H1 (cell line): Measurements from ENCODE around the gene CRABP1. TPM values are rescaled to one million over a fixed set of nuclear protein-coding genes. Genes with fewer than 3 reads are reported as not detected.

Experiments
- CTCF ChIA-PET: fragments of 300-600 bp; sonication (Branson Sonifier 250); formaldehyde crosslinking; loops from one replicate; lab custom pipeline; 2021; ENCODE audit not compliant: partially characterized antibody; lab: Charles Lee
- POLR2A ChIA-PET: fragments of 300-600 bp; sonication (Branson Sonifier 250); formaldehyde crosslinking; loops from one replicate; lab custom pipeline; 2021; ENCODE audit warnings: inconsistent platforms; ENCODE audit not compliant: partially characterized antibody; lab: Charles Lee
- DNase-seq, 2 experiments: peaks; one replicate each; pipeline versions ENCODE4 v3.0.0 to v3.0.0-alpha.2; 2010 to 2022; ENCODE audit warnings: low spot score in 2 of 2, low read depth in 1 of 2, mixed read lengths in 1 of 2
- FAIRE-seq: peaks from 2 replicates; lab custom pipeline; 2011; peaks lifted over from hg19 to GRCh38; lab: Jason Lieb, UNC
- H2AFZ ChIP-seq: 2 replicates; pipeline ENCODE4 v1.8.1; 2012; ENCODE audit warnings: low read length, inconsistent platforms
- H2AK5ac ChIP-seq: 2 replicates; pipeline ENCODE4 v1.6.1; 2013; ENCODE audit warnings: low read depth, low read length
- H2BK120ac ChIP-seq: replicated peaks from 2 replicates; pipeline ENCODE3; 2013; ENCODE audit warnings: low read depth, low read length, inconsistent platforms
- H2BK12ac ChIP-seq: 2 replicates; pipeline ENCODE4 v1.6.1; 2013; ENCODE audit warnings: low read depth, low read length
- H2BK15ac ChIP-seq: 2 replicates; pipeline ENCODE4 v1.6.1; 2013; ENCODE audit warnings: low read length
- H2BK20ac ChIP-seq: 2 replicates; pipeline ENCODE4 v1.6.1; 2013; ENCODE audit warnings: low read length
- H2BK5ac ChIP-seq: 2 replicates; pipeline ENCODE4 v1.6.1; 2013; ENCODE audit warnings: low read depth, low read length
- H3K14ac ChIP-seq: 2 replicates; pipeline ENCODE4 v1.6.1; 2013; ENCODE audit warnings: inconsistent platforms; ENCODE audit not compliant: insufficient read length
- H3K18ac ChIP-seq: 2 replicates; pipeline ENCODE4 v1.6.1; 2013; ENCODE audit warnings: low read length; ENCODE audit errors: extremely low read depth
- H3K23ac ChIP-seq: 2 replicates; pipeline ENCODE4 v1.6.1; 2013; ENCODE audit warnings: inconsistent platforms; ENCODE audit not compliant: insufficient read length
- H3K23me2 ChIP-seq: 2 replicates; pipeline ENCODE4 v1.6.1; 2013; ENCODE audit warnings: low read depth, low read length
- H3K27ac ChIP-seq: 2 replicates; pipeline ENCODE4 v1.6.1; 2011; ENCODE audit warnings: low read depth, low read length, inconsistent platforms
- H3K27me3 ChIP-seq, 4 experiments: replicated peaks in 1 of 4; 1 replicate in 1 of 4; 2 replicates in 3 of 4; pipeline versions ENCODE4 v1.6.1 to v1.8.1; 2011 to 2013; ENCODE audit warnings: low read length in 3 of 4, mild to moderate bottlenecking in 3 of 4, inconsistent platforms in 2 of 4, mixed read lengths in 2 of 4, moderate library complexity in 1 of 4; ENCODE audit not compliant: control insufficient read depth in 3 of 4, insufficient read depth in 3 of 4; ENCODE audit errors: extremely low read depth in 1 of 4
- H3K36me3 ChIP-seq, 4 experiments: 2 replicates each; pipeline versions ENCODE4 v1.6.1 to v1.8.1; 2011 to 2013; ENCODE audit warnings: mild to moderate bottlenecking in 4 of 4, low read length in 3 of 4, moderate library complexity in 2 of 4, control low read depth in 1 of 4, inconsistent platforms in 1 of 4; ENCODE audit not compliant: insufficient read depth in 4 of 4, control insufficient read depth in 2 of 4
- H3K4ac ChIP-seq: replicated peaks from 2 replicates; pipeline ENCODE3; 2013; ENCODE audit warnings: low read length, low read depth, mixed read lengths, inconsistent platforms; ENCODE audit not compliant: insufficient read length
- H3K4me1 ChIP-seq, 4 experiments: replicated peaks in 1 of 4; 1 replicate in 1 of 4; 2 replicates in 3 of 4; pipeline versions ENCODE4 v1.6.1 to v1.8.1; 2011 to 2013; ENCODE audit warnings: low read length in 3 of 4, inconsistent platforms in 2 of 4, mixed read lengths in 1 of 4; ENCODE audit not compliant: insufficient read depth in 4 of 4, control insufficient read depth in 3 of 4
- H3K4me2 ChIP-seq, 2 experiments: 2 replicates each; pipeline versions ENCODE4 v1.6.1 to v1.8.1; 2011 to 2013; ENCODE audit warnings: low read depth in 2 of 2, low read length in 2 of 2, control low read depth in 1 of 2, inconsistent platforms in 1 of 2, mild to moderate bottlenecking in 1 of 2; ENCODE audit not compliant: insufficient read depth in 1 of 2
- H3K4me3 ChIP-seq, 4 experiments: fragments of 200-600, 300-600 bp in 1 of 4; sonication (generic), shearing (Covaris generic), sonication (Bioruptor Twin) in 1 of 4; 2 replicates each; pipeline versions ENCODE4 v1.5.1 to v1.8.1; 2011 to 2016; ENCODE audit warnings: low read length in 4 of 4, low read depth in 3 of 4, control low read depth in 2 of 4, inconsistent platforms in 2 of 4, mild to moderate bottlenecking in 2 of 4, mixed read lengths in 1 of 4, moderate library complexity in 1 of 4; ENCODE audit not compliant: insufficient read depth in 2 of 4; ENCODE audit errors: extremely low read depth in 1 of 4
- H3K56ac ChIP-seq: replicated peaks from 2 replicates; pipeline ENCODE3; 2013; ENCODE audit warnings: low read depth, mild to moderate bottlenecking, mixed read lengths, low read length, inconsistent platforms; ENCODE audit not compliant: insufficient read length
- H3K79me1 ChIP-seq: 2 replicates; pipeline ENCODE4 v1.6.1; 2013; ENCODE audit warnings: low read depth, low read length, control low read depth
- H3K79me2 ChIP-seq, 2 experiments: 2 replicates each; pipeline versions ENCODE4 v1.6.1 to v1.8.1; 2012 to 2013; ENCODE audit warnings: low read length in 2 of 2, mild to moderate bottlenecking in 2 of 2, inconsistent platforms in 1 of 2; ENCODE audit not compliant: insufficient read depth in 2 of 2, control insufficient read depth in 1 of 2
- H3K9ac ChIP-seq, 4 experiments: replicated peaks in 1 of 4; 1 replicate in 1 of 4; 2 replicates in 3 of 4; pipeline versions ENCODE4 v1.6.1 to v1.8.1; 2011 to 2013; ENCODE audit warnings: low read depth in 3 of 4, low read length in 3 of 4, control low read depth in 2 of 4, mild to moderate bottlenecking in 2 of 4, moderate library complexity in 2 of 4, inconsistent platforms in 1 of 4; ENCODE audit errors: extremely low read depth in 1 of 4
- H3K9me3 ChIP-seq, 2 experiments: 2 replicates each; pipeline versions ENCODE4 v1.6.1 to v1.8.1; 2012 to 2013; ENCODE audit warnings: mild to moderate bottlenecking in 2 of 2, moderate library complexity in 2 of 2, control low read depth in 1 of 2, inconsistent platforms in 1 of 2, low read depth in 1 of 2, low read length in 1 of 2, mixed read lengths in 1 of 2; ENCODE audit not compliant: insufficient read depth in 2 of 2
- H4K20me1 ChIP-seq, 2 experiments: replicated peaks in 1 of 2; 2 replicates each; pipeline versions ENCODE3 to v1.8.1; 2011 to 2013; ENCODE audit warnings: inconsistent platforms in 2 of 2, low read length in 2 of 2, mild to moderate bottlenecking in 1 of 2; ENCODE audit not compliant: insufficient read depth in 2 of 2, control insufficient read depth in 1 of 2
- H4K5ac ChIP-seq: 2 replicates; pipeline ENCODE4 v1.6.1; 2013; ENCODE audit warnings: low read length, low read depth, mixed read lengths, inconsistent platforms; ENCODE audit not compliant: insufficient read length
- H4K8ac ChIP-seq: 2 replicates; pipeline ENCODE4 v1.8.0; 2013; ENCODE audit warnings: mild to moderate bottlenecking, moderate library complexity, low read length, inconsistent platforms; ENCODE audit not compliant: insufficient read depth; ENCODE audit errors: extremely low read depth
- H4K91ac ChIP-seq: replicated peaks from 2 replicates; pipeline ENCODE3; 2013; ENCODE audit warnings: low read length, mixed read lengths, inconsistent platforms; ENCODE audit not compliant: insufficient read length
- BACH1 ChIP-seq: IDR thresholded peaks from 2 replicates; pipeline ENCODE4 v1.6.1; 2012; ENCODE audit warnings: low read length, improper control_type of control experiment
- HDAC2 ChIP-seq, 2 experiments: fragments of 300-600 bp in 1 of 2; sonication (generic) in 1 of 2; IDR thresholded peaks; 2 replicates each; pipeline ENCODE4 v1.6.1; 2011 to 2012; ENCODE audit warnings: low read depth in 2 of 2, low read length in 2 of 2, mild to moderate bottlenecking in 2 of 2, moderate library complexity in 2 of 2, borderline replicate concordance in 1 of 2, inconsistent platforms in 1 of 2
- KDM4A ChIP-seq: IDR thresholded peaks from one replicate; pipeline ENCODE4 v1.7.1; 2012; ENCODE audit warnings: low read depth, mild to moderate bottlenecking, moderate library complexity, low read length, inconsistent platforms; ENCODE audit not compliant: severe bottlenecking
- SIRT6 ChIP-seq: IDR thresholded peaks from one replicate; pipeline ENCODE4 v1.7.1; 2012; ENCODE audit warnings: low read length, inconsistent platforms
- TAF7 ChIP-seq: optimal IDR thresholded peaks from 2 replicates; pipeline ENCODE3; 2011; ENCODE audit warnings: low read depth, mild to moderate bottlenecking, inconsistent platforms, low read length, moderate library complexity, borderline replicate concordance
- WGBS, 2 experiments: shearing (Covaris generic) in 1 of 2; methylation state at CpG; one replicate each; pipeline versions ENCODE4 v1.1.6 to v1.1.7; 2013 to 2015; ENCODE audit warnings: low lambda C conversion rate in 2 of 2, mixed read lengths in 2 of 2, inconsistent platforms in 1 of 2, low coverage in 1 of 2, missing lambda C conversion rate in 1 of 2; ENCODE audit not compliant: insufficient replicate concordance in 2 of 2, insufficient coverage in 1 of 2, insufficient read length in 1 of 2; ENCODE audit errors: extremely low coverage in 1 of 2, missing lambda C conversion rate in 1 of 2; 5-methylcytosine and 5-hydroxymethylcytosine counted together
- polyA plus RNA-seq, 7 experiments: library from polyadenylated mRNA; depleted of rRNA in 3 of 7; stranded (reverse) in 5 of 7; unstranded in 2 of 7; fragments of >200 nt in 5 of 7; fragments of 200-250 nt in 2 of 7; gene quantifications; 1 replicate in 5 of 7; 2 replicates in 1 of 7; 4 replicates in 1 of 7; pipeline versions ENCODE4 v1.2.1 to v1.2.3, GENCODE V29; 2011 to 2013; ENCODE audit warnings: missing spikeins in 2 of 7, mixed read lengths in 2 of 7
- total RNA-seq: library from RNA; stranded (reverse); fragmentation: NEBNext Ultra II Directional; extraction: Animal tissue kit (Norgen Biotek cat#: 25700); gene quantifications from 2 replicates; pipeline ENCODE4 v1.2.1, GENCODE V29; 2021

The CRABP1 gene
- total and polyA plus RNA-seq, 2 of the 8 experiments (the other 6 are each of a cell fraction or from before 2014, with no cell fraction given), result 385 to 655 TPM

DNA sequence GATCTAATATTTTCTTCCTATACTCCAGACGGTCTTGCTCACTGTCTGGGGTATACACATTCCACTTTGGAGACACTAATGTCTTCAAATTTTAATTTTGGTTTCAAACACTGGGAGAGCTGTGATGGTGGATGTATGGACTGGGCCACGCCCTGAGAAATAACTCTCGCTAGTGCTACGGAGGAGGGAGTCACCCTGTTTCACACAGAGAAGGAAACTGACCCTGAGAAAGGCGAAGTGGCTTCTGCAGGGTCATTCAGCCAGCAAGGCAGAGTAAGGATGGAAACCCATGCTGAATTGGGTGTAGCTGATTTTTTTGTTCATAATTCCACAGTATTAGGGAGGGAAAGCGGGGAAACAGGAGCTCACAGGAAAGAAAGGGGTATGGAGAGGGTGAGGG is 32.2 kb upstream of the CRABP1 start:
- Histone ChIP-seq H3K9ac (no peak overlapping the region), H3K23me2 (no peaks in the 10 kb centered on the region), H3K23ac (no peak overlapping the region), H3K4me2 (no peak overlapping the region), H4K8ac (no peak overlapping the region), H3K9me3 (no peaks in the 10 kb centered on the region), H2BK120ac (no peak overlapping the region), H2BK5ac (no peak overlapping the region), H3K56ac (no peak overlapping the region), H3K18ac (no peak overlapping the region), H3K79me2 (no peaks in the 10 kb centered on the region), H2AK5ac (no peak overlapping the region), H4K91ac (no peak overlapping the region), H3K14ac (no peak overlapping the region), H3K4ac (no peak overlapping the region), H3K79me1 (no peaks in the 10 kb centered on the region), H2BK20ac (no peak overlapping the region), H3K27me3 (no peaks in the 10 kb centered on the region), H3K4me3 (no peak overlapping the region), H3K36me3 (no peaks in the 10 kb centered on the region), H4K5ac (no peak overlapping the region), H3K4me1 (peaks cover 0 to 9% (median 2%) of the 10 kb centered on the region in 4 experiments; a peak in 5 of 7 replicates), H4K20me1 (no peaks in the 10 kb centered on the region), H2BK12ac (no peak overlapping the region; the same call in 1 of the 2 replicates), H3K27ac (no peak overlapping the region), H2BK15ac (no peak overlapping the region), H2AFZ (peak overlapping the region; percentile 74; the same call in 1 of the 2 replicates)
- POLR2A ChIA-PET, result interaction anchor here (1.6 to 1.8 kb wide), 4 partner anchors 8 to 130 kb away, joined by 3 to 8 read pairs (median 5); partner anchors contain the start of genes CRABP1, IREB2 and SKIC8
- DNase-seq (no peak), FAIRE-seq (no peak)
- CTCF ChIA-PET, result interaction anchor here (0.7 to 13.0 kb wide), 41 partner anchors 10 to 432 kb away, joined by 3 to 173 read pairs (median 6); partner anchors contain the start of genes CRABP1 and PSMA4
- 71% methylated on average over 6 of the region's 6 CpGs; no CpG with 5 or more reads in 1 of the 2 experiments for WGBS, 2 experiments
- no peak for TF ChIP-seq HDAC2 (IDR thresholded peaks at IDR 0.05; ENCODE audit: borderline replicate concordance in 1 of 2, low read depth in 2 of 2, low read length in 2 of 2)
- no peak for TF ChIP-seq BACH1
- TF ChIP-seq KDM4A, result no peak
- no peak for TF ChIP-seq SIRT6
- no peak for TF ChIP-seq TAF7
